OCI-LY1 (cell line): Measurements from ENCODE around the gene MAP7.

Experiments
- H2AFZ ChIP-seq: fragments of 200-600 bp; sonication (generic), shearing (Covaris generic); 2 replicates; pipeline ENCODE4 v1.6.0; 2014; ENCODE audit warnings: antibody characterized with exemption, mild to moderate bottlenecking, low read length
- H3F3A ChIP-seq: fragments of 200-600 bp; sonication (generic), shearing (Covaris generic); 2 replicates; pipeline ENCODE4 v1.6.0; 2014; ENCODE audit warnings: mild to moderate bottlenecking, antibody characterized with exemption, low read length, moderate library complexity; ENCODE audit not compliant: insufficient read depth
- H3K27ac ChIP-seq: fragments of 200-600 bp; sonication (generic); 2 replicates; pipeline ENCODE4 v1.5.1; 2014; ENCODE audit warnings: low read length, mixed run types, mild to moderate bottlenecking, low read depth; ENCODE audit not compliant: poor library complexity, severe bottlenecking
- H3K27me3 ChIP-seq: fragments of 200-600 bp; sonication (generic); 2 replicates; pipeline ENCODE4 v1.6.0; 2014; ENCODE audit warnings: antibody characterized with exemption, mild to moderate bottlenecking, low read length, moderate library complexity; ENCODE audit not compliant: insufficient read depth
- H3K36me3 ChIP-seq: fragments of 200-600 bp; sonication (generic); 2 replicates; pipeline ENCODE4 v1.6.1; 2014; ENCODE audit warnings: mild to moderate bottlenecking, antibody characterized with exemption, low read length, moderate library complexity, mixed read lengths; ENCODE audit not compliant: insufficient read depth
- H3K4me1 ChIP-seq: fragments of 200-600 bp; sonication (generic); 2 replicates; pipeline ENCODE4 v1.5.1; 2014; ENCODE audit warnings: mild to moderate bottlenecking, low read length, moderate library complexity; ENCODE audit not compliant: insufficient read depth, severe bottlenecking
- H3K4me2 ChIP-seq: fragments of 200-600 bp; sonication (generic), shearing (Covaris generic); 2 replicates; pipeline ENCODE4 v1.6.1; 2014; ENCODE audit warnings: low read length
- H3K4me3 ChIP-seq: fragments of 200-600 bp; sonication (generic); 2 replicates; pipeline ENCODE4 v1.5.1; 2014; ENCODE audit warnings: low read length, low read depth, mild to moderate bottlenecking, mixed read lengths; ENCODE audit not compliant: poor library complexity, severe bottlenecking
- H3K79me2 ChIP-seq: fragments of 200-600 bp; shearing (Covaris generic); 2 replicates; pipeline ENCODE4 v1.6.1; 2016; ENCODE audit warnings: mixed run types, low read length, mixed read lengths; ENCODE audit not compliant: insufficient read depth
- H3K9ac ChIP-seq: fragments of 200-600 bp; sonication (generic), shearing (Covaris generic); 2 replicates; pipeline ENCODE4 v1.6.1; 2014; ENCODE audit warnings: mild to moderate bottlenecking, low read length, mixed read lengths
- H3K9me2 ChIP-seq: fragments of 200-600 bp; sonication (generic), shearing (Covaris generic); 2 replicates; pipeline ENCODE4 v1.6.1; 2014; ENCODE audit warnings: low read depth, mild to moderate bottlenecking, low read length, mixed read lengths
- H3K9me3 ChIP-seq: fragments of 200-600 bp; shearing (Covaris generic); 2 replicates; pipeline ENCODE4 v1.6.1; 2014; ENCODE audit warnings: low read length, mixed read lengths
- H4K20me1 ChIP-seq: fragments of 200-600 bp; sonication (generic), shearing (Covaris generic); 2 replicates; pipeline ENCODE4 v1.6.0; 2016; ENCODE audit warnings: mild to moderate bottlenecking, low read length; ENCODE audit not compliant: insufficient read depth
- CTCF ChIP-seq: fragments of 200-600 bp; sonication (generic), shearing (Covaris generic); IDR thresholded peaks from 2 replicates; pipeline ENCODE4 v1.5.1; 2017; ENCODE audit warnings: mild to moderate bottlenecking, antibody characterized with exemption, low read length, moderate library complexity, mixed read lengths
- EZH2 ChIP-seq: fragments of 200-600 bp; sonication (generic), shearing (Covaris generic); IDR thresholded peaks from 2 replicates; pipeline ENCODE4 v1.8.0; 2017; ENCODE audit warnings: borderline replicate concordance, mixed run types, mild to moderate bottlenecking, antibody characterized with exemption, low read length, moderate library complexity, mixed read lengths

MAP7 gene

GRCh38 chr6:136567688-136568087, 17.5 kb upstream of the MAP7 start:
- Histone ChIP-seq H3K79me2 (no peaks in the 10 kb centered on the region), H3K36me3 (peaks cover 13% of the 10 kb centered on the region; the same call in 1 of the 2 replicates), H3K4me3 (no peak overlapping the region), H3K4me1 (no peaks in the 10 kb centered on the region), H4K20me1 (no peaks in the 10 kb centered on the region), H2AFZ (no peak overlapping the region), H3K27ac (no peak overlapping the region), H3K4me2 (no peak overlapping the region), H3K9me2 (no peaks in the 10 kb centered on the region), H3K9me3 (peaks cover 10% of the 10 kb centered on the region; the same call in 1 of the 2 replicates), H3F3A (no peaks in the 10 kb centered on the region), H3K9ac (no peak overlapping the region), H3K27me3 (no peaks in the 10 kb centered on the region)
- TF ChIP-seq EZH2 (no peak), CTCF (no peak)

GRCh38 chr6:136566851-136567250, 16.6 kb upstream of the MAP7 start:
- peaks cover 13% of the 10 kb centered on the region; the same call in 1 of the 2 replicates for H3K36me3 ChIP-seq
- H3K4me1 ChIP-seq = no peaks in the 10 kb centered on the region
- TF ChIP-seq EZH2 (no peak), CTCF (no peak)
- no peaks in the 10 kb centered on the region for H3F3A ChIP-seq
- no peaks in the 10 kb centered on the region for H3K79me2 ChIP-seq
- H3K4me2 ChIP-seq = no peak overlapping the region
- no peak overlapping the region for H3K27ac ChIP-seq
- H4K20me1 ChIP-seq = no peaks in the 10 kb centered on the region
- H3K9me3 ChIP-seq = peaks cover 9% of the 10 kb centered on the region; the same call in 1 of the 2 replicates
- no peak overlapping the region for H3K4me3 ChIP-seq
- H3K9ac ChIP-seq = no peak overlapping the region
- H3K9me2 ChIP-seq = no peaks in the 10 kb centered on the region
- no peaks in the 10 kb centered on the region for H3K27me3 ChIP-seq
- H2AFZ ChIP-seq = no peak overlapping the region

GRCh38 chr6:136566007-136566487, 15.8 kb upstream of the MAP7 start:
- no peaks in the 10 kb centered on the region for H3K9me2 ChIP-seq

More at GRCh38 chr6:136566007-136566487, 15.8 kb upstream of the MAP7 start:
- no peak overlapping the region for H3K4me2 ChIP-seq
- no peaks in the 10 kb centered on the region for H4K20me1 ChIP-seq
- H3K27me3 ChIP-seq = no peaks in the 10 kb centered on the region
- no peak overlapping the region for H2AFZ ChIP-seq
- H3K36me3 ChIP-seq = peaks cover 22% of the 10 kb centered on the region; the same call in 1 of the 2 replicates
- no peaks in the 10 kb centered on the region for H3K79me2 ChIP-seq
- no peak overlapping the region for H3K9ac ChIP-seq
- H3K27ac ChIP-seq = no peak overlapping the region
- no peaks in the 10 kb centered on the region for H3K4me1 ChIP-seq
- no peaks in the 10 kb centered on the region for H3F3A ChIP-seq
- peaks cover 3% of the 10 kb centered on the region; the same call in 1 of the 2 replicates for H3K9me3 ChIP-seq
- TF ChIP-seq CTCF = no peak
- TF ChIP-seq EZH2 = no peak
- H3K4me3 ChIP-seq = no peak overlapping the region
